B cell (primary cell): ENCODE results near the gene UCP1.

Experiments
- EZH2 ChIP-seq: IDR thresholded peaks from 2 replicates; pipeline ENCODE4 v1.6.1; 2012; ENCODE audit warnings: borderline replicate concordance, low read depth, mild to moderate bottlenecking, moderate library complexity, low read length; ENCODE audit not compliant: insufficient read depth, poor library complexity, severe bottlenecking
- TF ChIP-seq, protein P1 (sequence below): fragments of 200-600 bp; IDR thresholded peaks from one replicate; pipeline ENCODE4 v1.8.0; 2022; ENCODE audit warnings: antibody characterized with exemption, mild to moderate bottlenecking

DNA sequence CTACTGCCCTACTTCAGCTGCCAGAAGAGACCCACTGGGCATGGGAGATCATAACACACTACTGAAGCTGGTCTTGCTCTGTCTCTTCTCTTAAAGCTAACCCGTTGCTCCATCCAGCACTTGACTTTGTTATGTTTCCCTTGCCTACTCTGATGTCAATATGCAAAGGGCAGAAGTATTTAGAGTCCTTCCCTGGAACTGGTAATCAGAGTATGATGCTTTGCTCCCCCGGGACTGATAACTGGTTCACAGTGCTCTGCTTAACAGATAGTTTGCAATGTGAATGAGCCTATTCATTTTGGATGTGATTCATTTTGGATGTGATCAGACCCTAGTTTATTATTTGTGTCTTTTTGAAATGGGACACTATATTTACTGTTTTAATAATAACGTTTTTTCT lies 12.3 kb upstream of the UCP1 start:
- TF ChIP-seq, protein P1, sequence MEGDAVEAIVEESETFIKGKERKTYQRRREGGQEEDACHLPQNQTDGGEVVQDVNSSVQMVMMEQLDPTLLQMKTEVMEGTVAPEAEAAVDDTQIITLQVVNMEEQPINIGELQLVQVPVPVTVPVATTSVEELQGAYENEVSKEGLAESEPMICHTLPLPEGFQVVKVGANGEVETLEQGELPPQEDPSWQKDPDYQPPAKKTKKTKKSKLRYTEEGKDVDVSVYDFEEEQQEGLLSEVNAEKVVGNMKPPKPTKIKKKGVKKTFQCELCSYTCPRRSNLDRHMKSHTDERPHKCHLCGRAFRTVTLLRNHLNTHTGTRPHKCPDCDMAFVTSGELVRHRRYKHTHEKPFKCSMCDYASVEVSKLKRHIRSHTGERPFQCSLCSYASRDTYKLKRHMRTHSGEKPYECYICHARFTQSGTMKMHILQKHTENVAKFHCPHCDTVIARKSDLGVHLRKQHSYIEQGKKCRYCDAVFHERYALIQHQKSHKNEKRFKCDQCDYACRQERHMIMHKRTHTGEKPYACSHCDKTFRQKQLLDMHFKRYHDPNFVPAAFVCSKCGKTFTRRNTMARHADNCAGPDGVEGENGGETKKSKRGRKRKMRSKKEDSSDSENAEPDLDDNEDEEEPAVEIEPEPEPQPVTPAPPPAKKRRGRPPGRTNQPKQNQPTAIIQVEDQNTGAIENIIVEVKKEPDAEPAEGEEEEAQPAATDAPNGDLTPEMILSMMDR, result no peak
- no peak for TF ChIP-seq EZH2
